ENCODE measurements around the gene RAI2. TPM values are rescaled to one million over a fixed set of nuclear protein-coding genes. Genes with fewer than 3 reads are reported as not detected.

Gene RAI2
- total RNA-seq = 10 to 100 TPM; 22.1 to 90.4 (median 47.7) TPM

DNA sequence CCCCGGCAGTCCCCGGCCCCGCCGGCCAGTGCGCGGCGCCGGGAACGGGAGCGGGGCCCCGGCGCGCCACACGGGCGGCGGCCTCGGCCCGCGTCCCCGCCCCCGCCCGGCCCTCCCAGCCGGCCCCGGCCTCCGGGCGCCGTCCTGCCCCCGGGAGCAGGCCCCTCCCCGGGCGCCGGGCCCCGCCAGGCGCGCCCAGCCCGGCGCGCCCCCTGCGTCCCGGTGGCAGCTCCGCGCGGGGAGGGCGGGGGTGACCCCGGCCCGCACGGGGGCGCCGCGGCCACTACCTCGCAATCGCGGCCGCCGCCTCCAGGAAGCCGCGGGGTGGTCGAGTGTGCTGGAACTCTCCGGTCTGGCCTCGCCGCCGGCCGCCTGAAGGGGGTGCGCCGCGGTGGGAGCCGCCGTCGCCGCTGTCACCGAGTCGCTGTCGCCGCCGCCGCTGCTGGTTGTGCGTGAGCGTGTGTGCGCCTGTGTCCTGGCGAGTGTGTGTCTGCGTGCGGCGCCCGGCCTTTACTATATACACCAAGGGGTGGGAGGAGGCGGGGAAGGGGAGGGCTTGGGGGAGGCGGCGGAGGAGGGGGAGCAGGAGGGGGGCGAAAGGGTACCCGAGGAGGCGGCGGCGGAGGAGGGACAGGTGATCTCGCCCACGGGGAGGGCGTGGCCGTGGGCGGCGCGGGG is at the start of gene RAI2:
TSS of gene RAI2 (minus strand) at position 488 of the 678 bp plus-strand sequence. CDS start 59,288 bp downstream, outside the sequence.
- TF ChIP-seq, protein P1, sequence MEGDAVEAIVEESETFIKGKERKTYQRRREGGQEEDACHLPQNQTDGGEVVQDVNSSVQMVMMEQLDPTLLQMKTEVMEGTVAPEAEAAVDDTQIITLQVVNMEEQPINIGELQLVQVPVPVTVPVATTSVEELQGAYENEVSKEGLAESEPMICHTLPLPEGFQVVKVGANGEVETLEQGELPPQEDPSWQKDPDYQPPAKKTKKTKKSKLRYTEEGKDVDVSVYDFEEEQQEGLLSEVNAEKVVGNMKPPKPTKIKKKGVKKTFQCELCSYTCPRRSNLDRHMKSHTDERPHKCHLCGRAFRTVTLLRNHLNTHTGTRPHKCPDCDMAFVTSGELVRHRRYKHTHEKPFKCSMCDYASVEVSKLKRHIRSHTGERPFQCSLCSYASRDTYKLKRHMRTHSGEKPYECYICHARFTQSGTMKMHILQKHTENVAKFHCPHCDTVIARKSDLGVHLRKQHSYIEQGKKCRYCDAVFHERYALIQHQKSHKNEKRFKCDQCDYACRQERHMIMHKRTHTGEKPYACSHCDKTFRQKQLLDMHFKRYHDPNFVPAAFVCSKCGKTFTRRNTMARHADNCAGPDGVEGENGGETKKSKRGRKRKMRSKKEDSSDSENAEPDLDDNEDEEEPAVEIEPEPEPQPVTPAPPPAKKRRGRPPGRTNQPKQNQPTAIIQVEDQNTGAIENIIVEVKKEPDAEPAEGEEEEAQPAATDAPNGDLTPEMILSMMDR (IDR thresholded peaks at IDR 0.05; ENCODE audit: low read depth) = no peak

DNA sequence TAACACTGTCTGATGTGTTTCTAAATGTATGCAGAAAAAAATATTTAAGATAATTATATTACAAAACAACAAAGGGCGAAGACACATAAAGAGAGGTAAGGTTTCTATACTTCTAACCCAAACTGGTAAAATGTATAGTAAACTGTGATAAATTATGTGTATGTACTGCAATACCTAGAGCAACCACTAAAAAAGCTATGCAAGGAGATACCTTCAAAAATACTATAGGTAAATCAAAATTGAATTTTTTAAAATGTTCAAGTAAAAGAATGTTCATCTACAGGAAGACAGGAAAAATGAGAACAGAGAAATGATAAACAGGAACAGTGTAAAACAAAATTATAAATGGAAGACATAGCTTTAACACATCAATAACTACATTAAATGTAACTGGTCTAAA is 27.3 kb upstream of the RAI2 start:
- TF ChIP-seq, protein P1 (IDR thresholded peaks at IDR 0.05; ENCODE audit: low read depth) = no peak

DNA sequence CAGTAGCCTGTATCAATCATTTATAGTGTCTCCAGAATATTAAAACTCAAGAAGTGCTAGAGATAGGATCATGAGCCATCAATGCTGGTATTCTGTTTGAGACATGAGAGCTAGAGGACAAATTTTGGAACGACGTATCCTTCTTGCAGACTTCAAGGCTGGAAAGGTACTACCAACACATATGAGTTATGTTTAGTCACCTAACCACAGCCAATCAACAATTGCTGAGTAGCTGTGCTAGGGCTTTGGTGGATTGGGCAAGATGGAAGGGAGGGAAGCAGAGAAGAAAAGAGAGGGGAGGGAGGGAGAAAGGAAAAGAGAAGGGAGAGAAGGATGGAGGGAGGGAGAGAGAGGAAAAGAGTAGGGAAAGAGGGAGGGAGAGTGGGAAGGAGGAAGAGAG is 21.6 kb upstream of the RAI2 start:
- TF ChIP-seq, protein P1 (IDR thresholded peaks at IDR 0.05; ENCODE audit: low read depth) = no peak

DNA sequence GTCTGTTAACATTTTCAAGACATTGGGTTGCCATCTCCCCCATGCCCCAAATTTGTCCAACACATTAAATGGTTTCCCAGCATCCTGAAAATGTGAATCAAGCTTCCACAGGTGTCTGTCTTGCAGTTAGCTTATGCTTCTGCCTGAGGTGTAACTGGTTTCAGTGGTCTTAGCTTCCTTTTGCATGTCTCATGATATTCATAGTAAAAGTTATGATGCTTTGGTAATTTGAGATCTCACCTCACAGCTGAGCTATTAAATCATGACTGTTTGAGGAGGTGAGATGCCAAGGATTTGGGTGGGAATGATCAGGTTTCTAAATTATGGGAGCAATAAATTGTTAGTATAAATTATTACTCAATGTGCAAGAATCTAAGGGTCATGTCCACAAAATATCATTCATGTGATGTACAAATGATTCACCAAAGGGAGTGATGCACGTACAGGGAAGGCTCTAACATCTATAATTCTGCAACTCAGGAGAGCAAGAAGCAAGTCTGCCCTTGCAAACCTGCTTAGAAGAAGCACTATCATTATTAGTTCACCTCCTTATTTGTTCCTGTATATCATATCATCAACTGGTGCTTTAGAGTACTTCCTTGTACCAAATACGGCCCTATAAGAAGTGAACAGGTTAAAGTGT is 17.1 kb upstream of the RAI2 start:
- TF ChIP-seq, protein P1 (IDR thresholded peaks at IDR 0.05; ENCODE audit: low read depth) = no peak

DNA sequence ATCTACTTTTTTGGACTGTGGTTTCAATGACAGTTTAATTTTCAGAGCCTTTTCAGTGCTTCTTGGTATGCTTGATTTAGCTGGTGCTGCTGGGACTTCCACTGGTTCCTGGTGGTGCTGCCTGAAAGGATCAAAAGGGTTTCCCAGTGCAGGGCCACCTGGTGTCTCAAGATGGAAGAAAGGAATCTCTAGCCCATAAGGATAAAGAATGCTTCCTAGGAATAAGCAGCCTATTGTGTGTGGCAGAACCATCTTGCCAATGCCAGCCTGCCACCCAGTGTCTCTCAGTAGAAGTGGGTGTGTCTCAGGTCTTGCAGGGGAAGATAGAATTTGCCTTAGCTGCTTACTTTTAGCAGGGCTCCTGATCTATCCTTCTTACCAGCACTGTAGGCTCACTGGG is 15.0 kb upstream of the RAI2 start:
- TF ChIP-seq, protein P1 (IDR thresholded peaks at IDR 0.05; ENCODE audit: low read depth) = no peak

DNA sequence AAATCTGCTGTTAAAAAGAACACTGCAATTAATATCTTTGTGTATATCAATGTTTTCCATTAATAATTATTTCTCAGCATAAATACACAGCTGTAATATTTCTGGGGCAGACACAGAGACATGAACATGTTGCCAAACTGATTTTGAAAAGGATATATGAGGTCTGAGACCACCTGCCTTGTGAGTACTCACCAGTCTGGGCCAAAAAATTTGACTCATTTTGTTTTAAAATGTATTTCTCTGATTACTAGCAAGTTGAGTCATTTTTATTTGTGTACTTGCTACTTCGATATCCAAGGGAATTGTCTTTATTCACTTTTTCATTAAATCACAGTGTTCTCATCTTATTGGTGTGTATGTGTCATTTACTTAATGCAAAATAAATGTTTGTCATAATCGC is 8.5 kb upstream of the RAI2 start:
- TF ChIP-seq, protein P1 (IDR thresholded peaks at IDR 0.05; ENCODE audit: low read depth) = no peak

DNA sequence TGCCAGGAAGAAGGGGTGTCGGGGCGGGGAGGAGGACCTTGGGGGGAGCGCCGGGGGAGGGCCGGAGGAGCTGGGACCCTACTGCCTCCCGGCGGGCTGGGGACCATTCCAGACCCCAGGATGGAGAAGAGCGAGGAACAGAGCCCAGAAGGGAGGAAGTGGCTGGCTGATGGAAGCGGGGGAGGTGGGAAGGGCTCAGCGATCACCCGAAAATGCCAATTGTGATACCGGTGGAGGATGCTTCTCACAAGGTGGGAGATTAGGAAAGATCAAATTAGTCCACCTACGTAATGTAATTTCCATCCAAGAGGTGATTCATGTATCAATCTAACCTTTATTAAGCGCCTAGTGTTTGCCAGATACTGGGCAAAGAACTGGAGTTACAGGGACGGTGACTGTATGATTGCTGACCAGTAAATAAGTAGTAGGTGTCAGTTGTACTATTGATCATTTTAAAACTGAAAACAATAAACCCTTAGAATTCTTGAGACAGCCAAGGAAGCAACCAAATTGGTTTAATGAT is 452 bp upstream of the RAI2 start:
- TF ChIP-seq, protein P1 (IDR thresholded peaks at IDR 0.05; ENCODE audit: low read depth) = no peak
